NCI-H460 (cell line): Measurements from ENCODE around the gene BCL2L14. TPM values are rescaled to one million over a fixed set of nuclear protein-coding genes. Genes with fewer than 3 reads are reported as not detected.

ENCODE experiments used
- DNase-seq: peaks from one replicate; pipeline ENCODE4 v3.0.0-alpha.2; 2016; ENCODE audit warnings: low read depth; ENCODE audit errors: extremely low read depth
- polyA plus RNA-seq: library from polyadenylated mRNA; depleted of rRNA; stranded (reverse); fragments of >200 nt; gene quantifications from 2 replicates; pipeline ENCODE4 v1.2.3, GENCODE V29; 2014; cell fraction: nucleus; rRNA removed
- total RNA-seq: library from RNA; depleted of rRNA; stranded (reverse); fragments of >200 nt; shearing (Covaris generic); gene quantifications from 2 replicates; pipeline ENCODE4 v1.2.3, GENCODE V29; 2014; rRNA removed

The BCL2L14 gene
- total RNA-seq, result not detected in 2 replicates
- polyA plus RNA-seq, result not detected in 2 replicates

GRCh38 chr12:12070674-12071656, at the start of gene BCL2L14:
BCL2L14 (plus strand) TSS chr12:12070939; CDS start chr12:12079306, 8,367 bp downstream.
- no peak for DNase-seq

GRCh38 chr12:12022306-12022936, 48.3 kb upstream of the BCL2L14 start:
- no peak for DNase-seq

- DNase-seq, result no peak
Observed at GRCh38 chr12:12023456-12023855, 47.3 kb upstream of the BCL2L14 start.

GRCh38 chr12:12024911-12025682, 45.6 kb upstream of the BCL2L14 start:
- DNase-seq, result no peak

- DNase-seq, result no peak
Observed at GRCh38 chr12:12025799-12026386, 44.8 kb upstream of the BCL2L14 start.

GRCh38 chr12:12028668-12029402, 41.9 kb upstream of the BCL2L14 start:
- DNase-seq, result no peak

GRCh38 chr12:12029653-12030052, 41.1 kb upstream of the BCL2L14 start:
- DNase-seq, result no peak

GRCh38 chr12:12032260-12032791, 38.4 kb upstream of the BCL2L14 start:
- no peak for DNase-seq

GRCh38 chr12:12032851-12033797, 37.6 kb upstream of the BCL2L14 start:
- peak; percentile 65 for DNase-seq

- no peak for DNase-seq
Observed at GRCh38 chr12:12033824-12034223, 36.9 kb upstream of the BCL2L14 start.

- DNase-seq, result no peak
Observed at GRCh38 chr12:12034344-12034743, 36.4 kb upstream of the BCL2L14 start.

- DNase-seq, result no peak
Observed at GRCh38 chr12:12035229-12035628, 35.5 kb upstream of the BCL2L14 start.

- DNase-seq, result no peak
Observed at GRCh38 chr12:12036901-12037300, 33.8 kb upstream of the BCL2L14 start.

- no peak for DNase-seq
Observed at GRCh38 chr12:12039897-12040296, 30.8 kb upstream of the BCL2L14 start.

GRCh38 chr12:12046401-12046800, 24.3 kb upstream of the BCL2L14 start:
- no peak for DNase-seq

- DNase-seq, result no peak
Observed at GRCh38 chr12:12047682-12048081, 23.1 kb upstream of the BCL2L14 start.

GRCh38 chr12:12048266-12048665, 22.5 kb upstream of the BCL2L14 start:
- no peak for DNase-seq

GRCh38 chr12:12048714-12049113, 22.0 kb upstream of the BCL2L14 start:
- no peak for DNase-seq
